Upper lobe of right lung (tissue), 1 donor: ENCODE results near the gene SAP25. TPM values are rescaled to one million over a fixed set of nuclear protein-coding genes. Genes with fewer than 3 reads are reported as not detected.

ENCODE experiments used
- ATAC-seq: fragments of 200-7000 bp; cut with Tn5 transposase; one replicate; pipeline ENCODE4 v1.9.1; 2020; ENCODE audit warnings: mild to moderate bottlenecking, moderate library complexity
- DNase-seq: peaks from one replicate; pipeline ENCODE4 v3.0.0-alpha.2; 2020
- H3K27ac ChIP-seq: fragments of 200-600 bp; one replicate; pipeline ENCODE4 v1.8.0; 2022
- H3K27me3 ChIP-seq: fragments of 200-600 bp; one replicate; pipeline ENCODE4 v1.8.0; 2022; ENCODE audit warnings: mild to moderate bottlenecking
- H3K36me3 ChIP-seq: fragments of 200-600 bp; one replicate; pipeline ENCODE4 v1.8.0; 2022
- H3K4me1 ChIP-seq: fragments of 200-600 bp; one replicate; pipeline ENCODE4 v1.8.0; 2022
- H3K4me3 ChIP-seq: fragments of 200-600 bp; one replicate; pipeline ENCODE4 v1.8.0; 2022; ENCODE audit warnings: mild to moderate bottlenecking
- H3K9me3 ChIP-seq: fragments of 200-600 bp; one replicate; pipeline ENCODE4 v1.8.0; 2022
- intact Hi-C: fragments of 100-400 bp; cut with DNase I; formaldehyde crosslinking; loops from one replicate; pipeline ENCODE4 v1.11.0; 2022
- total RNA-seq: library from RNA; stranded (reverse); fragmentation: NEBNext Ultra II Directional; extraction: Animal tissue kit (Norgen Biotek cat#: 25700); gene quantifications from one replicate; pipeline ENCODE4 v1.2.1, GENCODE V29; 2021
- TF ChIP-seq, protein P1 (sequence below): fragments of 200-600 bp; IDR thresholded peaks from one replicate; pipeline ENCODE4 v1.8.0; 2022; ENCODE audit warnings: antibody characterized with exemption
- donor health status: DM: no; HTN: yes; CAD: no; lungs with severe emphysema.

SAP25 gene
- total RNA-seq, 1 donor from 2014 or later = 6.4 TPM

- ATAC-seq (no peak), DNase-seq (peak; percentile 53)
- Histone ChIP-seq H3K4me3 (no peak overlapping the region), H3K36me3 (peaks cover 29% of the 10 kb centered on the region), H3K27ac (no peak overlapping the region), H3K27me3 (no peaks in the 10 kb centered on the region), H3K4me1 (peaks cover 17% of the 10 kb centered on the region), H3K9me3 (no peaks in the 10 kb centered on the region)
- intact Hi-C loops = no loop called here
- TF ChIP-seq, protein P1, sequence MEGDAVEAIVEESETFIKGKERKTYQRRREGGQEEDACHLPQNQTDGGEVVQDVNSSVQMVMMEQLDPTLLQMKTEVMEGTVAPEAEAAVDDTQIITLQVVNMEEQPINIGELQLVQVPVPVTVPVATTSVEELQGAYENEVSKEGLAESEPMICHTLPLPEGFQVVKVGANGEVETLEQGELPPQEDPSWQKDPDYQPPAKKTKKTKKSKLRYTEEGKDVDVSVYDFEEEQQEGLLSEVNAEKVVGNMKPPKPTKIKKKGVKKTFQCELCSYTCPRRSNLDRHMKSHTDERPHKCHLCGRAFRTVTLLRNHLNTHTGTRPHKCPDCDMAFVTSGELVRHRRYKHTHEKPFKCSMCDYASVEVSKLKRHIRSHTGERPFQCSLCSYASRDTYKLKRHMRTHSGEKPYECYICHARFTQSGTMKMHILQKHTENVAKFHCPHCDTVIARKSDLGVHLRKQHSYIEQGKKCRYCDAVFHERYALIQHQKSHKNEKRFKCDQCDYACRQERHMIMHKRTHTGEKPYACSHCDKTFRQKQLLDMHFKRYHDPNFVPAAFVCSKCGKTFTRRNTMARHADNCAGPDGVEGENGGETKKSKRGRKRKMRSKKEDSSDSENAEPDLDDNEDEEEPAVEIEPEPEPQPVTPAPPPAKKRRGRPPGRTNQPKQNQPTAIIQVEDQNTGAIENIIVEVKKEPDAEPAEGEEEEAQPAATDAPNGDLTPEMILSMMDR = no peak
Observed at GRCh38 chr7:100571829-100572116, 1.9 kb downstream of the SAP25 start.

- DNase-seq (peak; percentile 63), ATAC-seq (no peak)
- TF ChIP-seq, protein P1 = no peak
- Histone ChIP-seq H3K4me3 (no peak overlapping the region), H3K36me3 (peaks cover 24% of the 10 kb centered on the region), H3K27me3 (no peaks in the 10 kb centered on the region), H3K4me1 (peaks cover 17% of the 10 kb centered on the region), H3K27ac (no peak overlapping the region), H3K9me3 (no peaks in the 10 kb centered on the region)
- intact Hi-C loops = no loop called here
Observed at GRCh38 chr7:100570954-100571828, 2.5 kb downstream of the SAP25 start.

- Histone ChIP-seq H3K4me3 (peak overlapping the region; percentile 42), H3K27ac (peak overlapping the region; percentile 61), H3K4me1 (peaks cover 17% of the 10 kb centered on the region), H3K27me3 (no peaks in the 10 kb centered on the region), H3K9me3 (no peaks in the 10 kb centered on the region), H3K36me3 (peaks cover 3% of the 10 kb centered on the region)
- ATAC-seq (peak; percentile 56), DNase-seq (peak; percentile 85)
- intact Hi-C loops = loop anchor here (10.0 kb wide), 1 partner anchor 116 kb away; no protein-coding TSS in a partner anchor
- TF ChIP-seq, protein P1 = peak; percentile 39
Observed at GRCh38 chr7:100568896-100569844, 4.5 kb downstream of the SAP25 start.

- ATAC-seq (no peak), DNase-seq (peak; percentile 63)
- H3K36me3 ChIP-seq = peaks cover under 1% of the 10 kb centered on the region
- no peak overlapping the region for H3K4me3 ChIP-seq
- H3K4me1 ChIP-seq = peaks cover 17% of the 10 kb centered on the region
- TF ChIP-seq, protein P1 = no peak
- peak overlapping the region; percentile 20 for H3K27ac ChIP-seq
- intact Hi-C loops = loop anchor here (10.0 kb wide), 1 partner anchor 116 kb away; no protein-coding TSS in a partner anchor
- H3K9me3 ChIP-seq = no peaks in the 10 kb centered on the region
- H3K27me3 ChIP-seq = no peaks in the 10 kb centered on the region
Observed at GRCh38 chr7:100568176-100568895, 5.4 kb downstream of the SAP25 start.

GRCh38 chr7:100567751-100568175, 5.9 kb downstream of the SAP25 start:
- Histone ChIP-seq H3K4me3 (no peak overlapping the region), H3K27ac (no peak overlapping the region), H3K4me1 (peaks cover 17% of the 10 kb centered on the region), H3K36me3 (peaks cover 6% of the 10 kb centered on the region), H3K27me3 (no peaks in the 10 kb centered on the region), H3K9me3 (no peaks in the 10 kb centered on the region)
- TF ChIP-seq, protein P1 = no peak
- intact Hi-C loops = loop anchor here (10.0 kb wide), 1 partner anchor 117 kb away; no protein-coding TSS in a partner anchor
- DNase-seq (peak; percentile 66), ATAC-seq (no peak)
